ENCODE results near the gene APOL1. TPM values are rescaled to one million over a fixed set of nuclear protein-coding genes. Genes with fewer than 3 reads are reported as not detected.

Gene APOL1
- total and polyA plus RNA-seq, 7 donors, result 6.6 to 64.0 (median 16.0) TPM

- WGBS, 2 donors, result 89 to 91% methylated on average over 19 of the region's 19 CpGs
- Histone ChIP-seq H3K4me1 (peaks cover 0 to 28% (median 25%) of the 10 kb centered on the region in 4 donors), H3K36me3 (peaks cover 83 to 100% (median 96%) of the 10 kb centered on the region in 4 donors), H3K4me3 (no peak overlapping the region), H3K27ac (peak overlapping the region; percentile 77 to 100 (median 89)), H3K9me3 (no peaks in the 10 kb centered on the region), H3K27me3 (no peaks in the 10 kb centered on the region)
- TF ChIP-seq POLR2AphosphoS5 (IDR thresholded peaks at IDR 0.05) (peak in 1 of 4 donors; percentile 20), POLR2A (IDR thresholded peaks at IDR 0.05) (no peak)
- intact Hi-C loops (cut with DNase I), result no loop called here
- DNase-seq, result no peak
Observed at GRCh38 chr22:36297568-36297967, 44.6 kb downstream of the APOL1 start.

GRCh38 chr22:36298118-36298517 lies 45.2 kb downstream of the APOL1 start:
- intact Hi-C loops (cut with DNase I), result no loop called here
- peaks cover 78 to 100% (median 96%) of the 10 kb centered on the region in 4 donors for H3K36me3 ChIP-seq
- H3K27ac ChIP-seq, result peak overlapping the region; percentile 77 to 100 (median 89)
- no peak for DNase-seq
- WGBS, 2 donors, result 88 to 91% methylated on average over 8 of the region's 8 CpGs
- TF ChIP-seq EP300 (IDR thresholded peaks at IDR 0.05) (no peak), POLR2A (IDR thresholded peaks at IDR 0.05) (no peak), POLR2AphosphoS5 (IDR thresholded peaks at IDR 0.05) (no peak), CTCF (IDR thresholded peaks at IDR 0.05) (no peak)
- H3K4me1 ChIP-seq, result peaks cover 0 to 31% (median 29%) of the 10 kb centered on the region in 4 donors
- no peaks in the 10 kb centered on the region for H3K9me3 ChIP-seq
- no peak overlapping the region for H3K4me3 ChIP-seq
- no peaks in the 10 kb centered on the region for H3K27me3 ChIP-seq

- DNase-seq, result no peak
- Histone ChIP-seq H3K27ac (peak overlapping the region; percentile 77 to 100 (median 89)), H3K9me3 (no peaks in the 10 kb centered on the region), H3K4me3 (no peak overlapping the region), H3K4me1 (peaks cover 0 to 34% (median 32%) of the 10 kb centered on the region in 4 donors), H3K27me3 (no peaks in the 10 kb centered on the region), H3K36me3 (peaks cover 73 to 100% (median 96%) of the 10 kb centered on the region in 4 donors)
- TF ChIP-seq POLR2A (IDR thresholded peaks at IDR 0.05) (no peak), EP300 (IDR thresholded peaks at IDR 0.05) (no peak), CTCF (IDR thresholded peaks at IDR 0.05) (no peak), POLR2AphosphoS5 (IDR thresholded peaks at IDR 0.05) (no peak)
- WGBS, 2 donors, result 95% methylated on average over 13 of the region's 13 CpGs
- intact Hi-C loops (cut with DNase I), result no loop called here
Observed at GRCh38 chr22:36298601-36299000, 45.7 kb downstream of the APOL1 start.

GRCh38 chr22:36299295-36299694 lies 46.4 kb downstream of the APOL1 start:
- 87 to 93% methylated on average over 14 of the region's 14 CpGs for WGBS, 2 donors
- H3K4me3 ChIP-seq, result no peak overlapping the region
- TF ChIP-seq POLR2AphosphoS5 (IDR thresholded peaks at IDR 0.05), result no peak
- no peak for TF ChIP-seq CTCF (IDR thresholded peaks at IDR 0.05)
- no peak for TF ChIP-seq POLR2A (IDR thresholded peaks at IDR 0.05)
- no peak for TF ChIP-seq EP300 (IDR thresholded peaks at IDR 0.05)
- intact Hi-C loops (cut with DNase I), result no loop called here
- H3K36me3 ChIP-seq, result peaks cover 73 to 100% (median 96%) of the 10 kb centered on the region in 4 donors
- H3K4me1 ChIP-seq, result peaks cover 0 to 40% (median 39%) of the 10 kb centered on the region in 4 donors
- H3K27me3 ChIP-seq, result no peaks in the 10 kb centered on the region
- no peaks in the 10 kb centered on the region for H3K9me3 ChIP-seq
- no peak for DNase-seq
- H3K27ac ChIP-seq, result peak overlapping the region; percentile 77 to 100 (median 89)

- no peak overlapping the region for H3K4me3 ChIP-seq
- no peak for DNase-seq
- H3K4me1 ChIP-seq, result peaks cover 0 to 47% (median 45%) of the 10 kb centered on the region in 4 donors
- H3K9me3 ChIP-seq, result no peaks in the 10 kb centered on the region
- no peak for TF ChIP-seq EP300 (IDR thresholded peaks at IDR 0.05)
- TF ChIP-seq POLR2A (IDR thresholded peaks at IDR 0.05), result no peak
- no peak for TF ChIP-seq POLR2AphosphoS5 (IDR thresholded peaks at IDR 0.05)
- TF ChIP-seq CTCF (IDR thresholded peaks at IDR 0.05), result no peak
- H3K27me3 ChIP-seq, result no peaks in the 10 kb centered on the region
- peaks cover 73 to 100% (median 95%) of the 10 kb centered on the region in 4 donors for H3K36me3 ChIP-seq
- WGBS, 2 donors, result 85 to 93% methylated on average over 12 of the region's 12 CpGs
- intact Hi-C loops (cut with DNase I), result no loop called here
- H3K27ac ChIP-seq, result peak overlapping the region; percentile 77 to 100 (median 89)
Observed at GRCh38 chr22:36299911-36300310, 47.0 kb downstream of the APOL1 start.
